Measurements from ENCODE around the gene AXIN1.
A peak's percentile ranks its signal among the peaks of the same experiment; 100 is the strongest.

The AXIN1 gene

DNA sequence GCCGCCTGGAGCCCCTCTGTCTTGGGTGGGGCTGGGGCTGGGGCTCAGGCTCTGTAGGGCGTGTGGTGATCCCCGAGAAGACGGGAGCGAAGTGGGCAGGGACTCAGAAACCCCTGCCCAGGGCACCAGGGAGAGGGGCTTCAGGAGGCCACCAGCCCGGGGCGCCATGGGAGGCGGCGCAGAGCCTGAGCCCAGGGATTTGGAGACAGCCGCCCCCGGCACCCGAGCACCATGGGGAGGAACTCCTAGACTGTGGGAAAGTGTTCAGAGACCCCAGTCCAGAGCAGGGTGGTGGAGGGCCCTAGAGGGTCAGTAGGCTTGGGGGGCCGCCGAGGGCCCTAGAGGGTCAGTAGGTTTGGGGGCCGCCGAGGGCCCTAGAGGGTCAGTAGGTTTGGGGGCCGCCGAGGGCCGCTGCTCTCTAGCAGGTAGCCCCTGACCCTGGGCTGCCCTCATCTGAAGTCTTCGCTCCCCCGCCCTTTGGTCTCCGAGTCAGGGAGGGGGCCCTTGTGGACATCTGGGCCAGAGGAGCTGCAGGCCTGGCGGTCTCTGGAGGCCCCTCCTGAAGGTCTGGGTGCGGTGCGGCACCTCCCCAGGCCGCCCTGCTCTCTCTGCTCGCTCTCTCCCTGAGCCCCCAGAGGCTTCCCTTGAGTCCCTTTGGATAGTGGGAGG is 71.4 kb downstream of the AXIN1 start:
- no peak overlapping the region for H3K4me2 ChIP-seq (ENCODE audit: low read depth, low read length, poor library complexity, severe bottlenecking)
- H3K4me1 ChIP-seq (ENCODE audit: insufficient read depth, low read length, poor library complexity, severe bottlenecking) = peaks cover 8% of the 10 kb centered on the region

DNA sequence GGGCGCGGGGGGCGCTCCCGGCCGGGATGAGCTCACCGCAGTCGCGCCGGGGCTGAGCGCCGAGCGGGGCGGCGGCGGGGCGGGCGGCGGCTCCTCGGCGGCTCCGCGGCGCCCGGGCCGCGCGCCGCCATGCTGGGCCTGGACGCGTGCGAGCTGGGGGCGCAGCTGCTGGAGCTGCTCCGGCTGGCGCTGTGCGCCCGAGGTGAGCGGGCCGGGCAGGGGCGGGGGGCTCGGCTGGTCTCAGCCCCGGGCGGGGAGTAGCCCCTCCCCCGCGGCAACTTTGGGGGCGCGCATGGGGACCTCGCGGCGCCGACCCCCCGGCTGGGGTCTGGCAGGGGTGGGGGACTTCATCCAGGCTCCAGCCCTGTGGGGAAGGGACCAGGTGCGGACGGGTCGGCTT is 72.0 kb downstream of the AXIN1 start, which contains the start of gene ARHGDIG:
ARHGDIG (plus strand) TSS at position 40 of the 400 bp plus-strand sequence; CDS start at position 130, 90 bp downstream.
- Histone ChIP-seq H3K4me3 (ENCODE audit: low read length, poor library complexity, severe bottlenecking) (peak within 1 kb of the TSS; percentile 43), H3K79me2 (ENCODE audit: insufficient read depth, low read length) (no peaks in the 10 kb centered on the region), H3K4me2 (ENCODE audit: low read depth, low read length, poor library complexity, severe bottlenecking) (peak within 1 kb of the TSS; percentile 73), H4K20me1 (ENCODE audit: insufficient read depth, low read length, poor library complexity, severe bottlenecking) (no peaks in the 10 kb centered on the region), H3K9me3 (ENCODE audit: insufficient read depth, low read depth, low read length) (no peaks in the 10 kb centered on the region), H3K27me3 (ENCODE audit: insufficient read depth, low read length, poor library complexity, severe bottlenecking) (no peaks in the 10 kb centered on the region), H2AFZ (ENCODE audit: low read length) (no peak within 1 kb of the TSS), H3K36me3 (ENCODE audit: insufficient read depth, low read length) (no peaks in the 10 kb centered on the region), H3F3A (ENCODE audit: low read depth) (no peaks in the 10 kb centered on the region; the same call in 1 of the 2 replicates), H3K9me2 (replicated peaks; ENCODE audit: low read depth, low read length) (no peaks in the 10 kb centered on the region), H3K4me1 (ENCODE audit: insufficient read depth, low read length, poor library complexity, severe bottlenecking) (peaks cover 8% of the 10 kb centered on the region), H3K9ac (ENCODE audit: low read depth, low read length, poor library complexity, severe bottlenecking) (peak within 1 kb of the TSS; percentile 58)
- TF ChIP-seq, protein P1, sequence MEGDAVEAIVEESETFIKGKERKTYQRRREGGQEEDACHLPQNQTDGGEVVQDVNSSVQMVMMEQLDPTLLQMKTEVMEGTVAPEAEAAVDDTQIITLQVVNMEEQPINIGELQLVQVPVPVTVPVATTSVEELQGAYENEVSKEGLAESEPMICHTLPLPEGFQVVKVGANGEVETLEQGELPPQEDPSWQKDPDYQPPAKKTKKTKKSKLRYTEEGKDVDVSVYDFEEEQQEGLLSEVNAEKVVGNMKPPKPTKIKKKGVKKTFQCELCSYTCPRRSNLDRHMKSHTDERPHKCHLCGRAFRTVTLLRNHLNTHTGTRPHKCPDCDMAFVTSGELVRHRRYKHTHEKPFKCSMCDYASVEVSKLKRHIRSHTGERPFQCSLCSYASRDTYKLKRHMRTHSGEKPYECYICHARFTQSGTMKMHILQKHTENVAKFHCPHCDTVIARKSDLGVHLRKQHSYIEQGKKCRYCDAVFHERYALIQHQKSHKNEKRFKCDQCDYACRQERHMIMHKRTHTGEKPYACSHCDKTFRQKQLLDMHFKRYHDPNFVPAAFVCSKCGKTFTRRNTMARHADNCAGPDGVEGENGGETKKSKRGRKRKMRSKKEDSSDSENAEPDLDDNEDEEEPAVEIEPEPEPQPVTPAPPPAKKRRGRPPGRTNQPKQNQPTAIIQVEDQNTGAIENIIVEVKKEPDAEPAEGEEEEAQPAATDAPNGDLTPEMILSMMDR (conservative IDR thresholded peaks at IDR 0.05; ENCODE audit: low read length) = no peak
- TF ChIP-seq EZH2phosphoT487 (IDR thresholded peaks at IDR 0.05; ENCODE audit: borderline replicate concordance) = no peak

More for the DNA sequence above, 71.4 kb downstream of the AXIN1 start:
- no peak overlapping the region for H3K4me3 ChIP-seq (ENCODE audit: low read length, poor library complexity, severe bottlenecking)
- no peaks in the 10 kb centered on the region for H3K9me2 ChIP-seq (replicated peaks; ENCODE audit: low read depth, low read length)
- no peaks in the 10 kb centered on the region for H3K9me3 ChIP-seq (ENCODE audit: insufficient read depth, low read depth, low read length)
- no peaks in the 10 kb centered on the region for H3K36me3 ChIP-seq (ENCODE audit: insufficient read depth, low read length)
- H3K79me2 ChIP-seq (ENCODE audit: insufficient read depth, low read length) = no peaks in the 10 kb centered on the region
- H2AFZ ChIP-seq (ENCODE audit: low read length) = no peak overlapping the region
- no peaks in the 10 kb centered on the region; the same call in 1 of the 2 replicates for H3F3A ChIP-seq (ENCODE audit: low read depth)
- no peaks in the 10 kb centered on the region for H4K20me1 ChIP-seq (ENCODE audit: insufficient read depth, low read length, poor library complexity, severe bottlenecking)
- H3K9ac ChIP-seq (ENCODE audit: low read depth, low read length, poor library complexity, severe bottlenecking) = no peak overlapping the region
- no peak for TF ChIP-seq EZH2phosphoT487 (IDR thresholded peaks at IDR 0.05; ENCODE audit: borderline replicate concordance)
- TF ChIP-seq, protein P1 (conservative IDR thresholded peaks at IDR 0.05; ENCODE audit: low read length) = no peak
- no peaks in the 10 kb centered on the region for H3K27me3 ChIP-seq (ENCODE audit: insufficient read depth, low read length, poor library complexity, severe bottlenecking)

DNA sequence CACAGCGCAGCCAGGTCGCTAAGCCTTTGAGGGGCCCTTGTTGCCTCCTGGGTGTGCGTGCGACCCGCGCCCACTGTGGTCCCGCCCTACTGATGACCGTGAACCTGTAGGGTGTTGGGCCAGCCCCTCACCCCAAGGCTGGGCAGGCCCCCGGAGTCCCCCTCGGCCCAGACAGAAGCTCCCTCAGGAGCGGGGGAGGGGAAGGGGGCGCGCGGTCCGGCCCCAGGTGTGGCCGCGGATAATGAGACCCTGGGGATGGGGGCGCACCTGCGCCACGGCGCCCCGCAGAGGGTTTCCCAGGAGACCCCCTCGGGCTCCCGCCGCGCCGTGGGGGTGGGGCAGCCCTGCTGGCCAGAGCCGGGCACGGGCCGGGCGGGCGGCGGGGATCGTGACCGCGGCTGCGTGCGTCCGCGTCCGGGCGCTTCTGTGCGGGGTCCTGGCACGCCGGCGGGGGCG is 72.5 kb downstream of the AXIN1 start:
- Histone ChIP-seq H3K4me2 (ENCODE audit: low read depth, low read length, poor library complexity, severe bottlenecking) (no peak overlapping the region), H3K79me2 (ENCODE audit: insufficient read depth, low read length) (no peaks in the 10 kb centered on the region), H3K9me3 (ENCODE audit: insufficient read depth, low read depth, low read length) (no peaks in the 10 kb centered on the region), H3K4me1 (ENCODE audit: insufficient read depth, low read length, poor library complexity, severe bottlenecking) (peaks cover 8% of the 10 kb centered on the region), H3K4me3 (ENCODE audit: low read length, poor library complexity, severe bottlenecking) (no peak overlapping the region), H3K9me2 (replicated peaks; ENCODE audit: low read depth, low read length) (no peaks in the 10 kb centered on the region), H4K20me1 (ENCODE audit: insufficient read depth, low read length, poor library complexity, severe bottlenecking) (no peaks in the 10 kb centered on the region), H3K9ac (ENCODE audit: low read depth, low read length, poor library complexity, severe bottlenecking) (no peak overlapping the region), H3K27me3 (ENCODE audit: insufficient read depth, low read length, poor library complexity, severe bottlenecking) (no peaks in the 10 kb centered on the region), H3K36me3 (ENCODE audit: insufficient read depth, low read length) (no peaks in the 10 kb centered on the region), H3F3A (ENCODE audit: low read depth) (no peaks in the 10 kb centered on the region; the same call in 1 of the 2 replicates), H2AFZ (ENCODE audit: low read length) (no peak overlapping the region)
- TF ChIP-seq, protein P1 (conservative IDR thresholded peaks at IDR 0.05; ENCODE audit: low read length) = no peak
- no peak for TF ChIP-seq EZH2phosphoT487 (IDR thresholded peaks at IDR 0.05; ENCODE audit: borderline replicate concordance)

All from Loucy (cell line).